Mesendoderm (in vitro differentiated cells): ENCODE measurements around the gene XCL1.

ENCODE experiments used
- DNase-seq: peaks from one replicate; pipeline ENCODE4 v3.0.0; 2013
- H2AK5ac ChIP-seq: 2 replicates; pipeline ENCODE4 v1.6.1; 2013; ENCODE audit warnings: low read length, inconsistent platforms
- H2BK120ac ChIP-seq: 2 replicates; pipeline ENCODE4 v1.6.1; 2013; ENCODE audit warnings: low read depth, mild to moderate bottlenecking, low read length, moderate library complexity, mixed read lengths
- H2BK15ac ChIP-seq: replicated peaks from 2 replicates; pipeline ENCODE4 v1.6.1; 2013; ENCODE audit warnings: low read depth, mild to moderate bottlenecking, moderate library complexity
- H2BK5ac ChIP-seq: 2 replicates; pipeline ENCODE4 v1.6.1; 2013; ENCODE audit warnings: low read length, inconsistent platforms
- H3K18ac ChIP-seq: 2 replicates; pipeline ENCODE4 v1.6.1; 2013; ENCODE audit warnings: mild to moderate bottlenecking, low read length, mixed read lengths
- H3K23ac ChIP-seq: one replicate; pipeline ENCODE4 v1.6.1; 2013; ENCODE audit warnings: low read length
- H3K27ac ChIP-seq: 2 replicates; pipeline ENCODE4 v1.5.1; 2013; ENCODE audit warnings: low read depth, mild to moderate bottlenecking, inconsistent platforms, low read length, moderate library complexity
- H3K27me3 ChIP-seq: 2 replicates; pipeline ENCODE4 v1.6.1; 2013; ENCODE audit warnings: low read length, control low read depth, mild to moderate bottlenecking, inconsistent platforms; ENCODE audit not compliant: insufficient read depth, poor library complexity
- H3K36me3 ChIP-seq: 2 replicates; pipeline ENCODE4 v1.6.1; 2013; ENCODE audit warnings: low read length, inconsistent platforms; ENCODE audit not compliant: control insufficient read depth, insufficient read depth
- H3K4ac ChIP-seq: one replicate; pipeline ENCODE4 v1.6.1; 2013; ENCODE audit warnings: low read depth, mild to moderate bottlenecking, low read length, moderate library complexity
- H3K4me1 ChIP-seq: 2 replicates; pipeline ENCODE4 v1.6.1; 2013; ENCODE audit warnings: low read depth, low read length, inconsistent platforms; ENCODE audit not compliant: control insufficient read depth
- H3K4me2 ChIP-seq: 2 replicates; pipeline ENCODE4 v1.6.1; 2013; ENCODE audit warnings: low read length
- H3K4me3 ChIP-seq: 2 replicates; pipeline ENCODE4 v1.5.1; 2013; ENCODE audit warnings: mild to moderate bottlenecking, low read length
- H3K56ac ChIP-seq: one replicate; pipeline ENCODE4 v1.6.1; 2013; ENCODE audit warnings: low read length
- H3K79me1 ChIP-seq: 2 replicates; pipeline ENCODE4 v1.6.1; 2013; ENCODE audit warnings: low read length, inconsistent platforms
- H3K79me2 ChIP-seq: 2 replicates; pipeline ENCODE4 v1.6.1; 2013; ENCODE audit warnings: mild to moderate bottlenecking, low read length; ENCODE audit not compliant: control insufficient read depth, insufficient read depth
- H3K9ac ChIP-seq: 2 replicates; pipeline ENCODE4 v1.6.1; 2013; ENCODE audit warnings: low read length, inconsistent platforms
- H4K5ac ChIP-seq: one replicate; pipeline ENCODE4 v1.6.1; 2013; ENCODE audit warnings: low read length
- H4K8ac ChIP-seq: one replicate; pipeline ENCODE4 v1.6.1; 2013; ENCODE audit warnings: low read depth, mild to moderate bottlenecking, control low read depth, low read length, moderate library complexity
- WGBS: extraction: QIAGEN DNeasy Blood & Tissue Kit; methylation state at CpG from one replicate; pipeline ENCODE4 v1.1.7; 2013; ENCODE audit warnings: low lambda C conversion rate, missing lambda C conversion rate; ENCODE audit not compliant: insufficient coverage; ENCODE audit errors: extremely low coverage; 5-methylcytosine and 5-hydroxymethylcytosine counted together

Gene XCL1

GRCh38 chr1:168552961-168553360 lies 23.4 kb upstream of the XCL1 start:
- WGBS, result no CpG with 5 or more reads among the region's 6 CpGs
- H3K27me3 ChIP-seq, result no peaks in the 10 kb centered on the region

GRCh38 chr1:168553680-168554553 lies 22.5 kb upstream of the XCL1 start:
- H3K4me2 ChIP-seq, result no peak overlapping the region

More at GRCh38 chr1:168552961-168553360, 23.4 kb upstream of the XCL1 start:
- no peaks in the 10 kb centered on the region for H3K79me2 ChIP-seq
- no peak overlapping the region for H3K23ac ChIP-seq
- DNase-seq, result no peak
- no peak overlapping the region for H3K4me3 ChIP-seq
- H3K9ac ChIP-seq, result no peak overlapping the region
- no peak overlapping the region for H3K56ac ChIP-seq
- no peak overlapping the region for H3K4ac ChIP-seq
- H3K36me3 ChIP-seq, result no peaks in the 10 kb centered on the region
- no peak overlapping the region for H4K5ac ChIP-seq
- no peak overlapping the region for H2AK5ac ChIP-seq
- H3K27ac ChIP-seq, result no peak overlapping the region
- no peak overlapping the region for H3K4me2 ChIP-seq
- no peak overlapping the region for H3K18ac ChIP-seq
- H4K8ac ChIP-seq, result no peak overlapping the region
- no peak overlapping the region for H2BK15ac ChIP-seq
- no peak overlapping the region for H2BK5ac ChIP-seq
- H2BK120ac ChIP-seq, result no peak overlapping the region
- no peaks in the 10 kb centered on the region for H3K79me1 ChIP-seq
- H3K4me1 ChIP-seq, result no peaks in the 10 kb centered on the region

GRCh38 chr1:168554603-168555483 lies 21.6 kb upstream of the XCL1 start:
- Histone ChIP-seq H3K23ac (no peak overlapping the region), H3K27ac (no peak overlapping the region), H3K56ac (no peak overlapping the region), H2BK120ac (no peak overlapping the region), H3K4me2 (no peak overlapping the region), H2BK15ac (no peak overlapping the region), H2AK5ac (no peak overlapping the region), H3K79me1 (no peaks in the 10 kb centered on the region), H3K18ac (no peak overlapping the region), H3K4ac (no peak overlapping the region), H4K5ac (no peak overlapping the region), H3K4me1 (no peaks in the 10 kb centered on the region), H3K4me3 (no peak overlapping the region), H3K79me2 (no peaks in the 10 kb centered on the region), H2BK5ac (no peak overlapping the region), H3K36me3 (no peaks in the 10 kb centered on the region), H4K8ac (no peak overlapping the region), H3K9ac (no peak overlapping the region), H3K27me3 (no peaks in the 10 kb centered on the region)
- WGBS, result no CpG with 5 or more reads among the region's 5 CpGs
- no peak for DNase-seq

More at GRCh38 chr1:168553680-168554553, 22.5 kb upstream of the XCL1 start:
- no peaks in the 10 kb centered on the region for H3K4me1 ChIP-seq
- H3K27ac ChIP-seq, result no peak overlapping the region
- no peaks in the 10 kb centered on the region for H3K27me3 ChIP-seq
- no peak for DNase-seq
- H3K23ac ChIP-seq, result no peak overlapping the region
- no peak overlapping the region for H4K8ac ChIP-seq
- H3K79me2 ChIP-seq, result no peaks in the 10 kb centered on the region
- no peak overlapping the region for H3K56ac ChIP-seq
- no peaks in the 10 kb centered on the region for H3K79me1 ChIP-seq
- no peak overlapping the region for H3K4me3 ChIP-seq
- no peak overlapping the region for H2BK15ac ChIP-seq
- no CpG with 5 or more reads among the region's 5 CpGs for WGBS
- no peak overlapping the region for H3K18ac ChIP-seq
- H2BK5ac ChIP-seq, result no peak overlapping the region
- H4K5ac ChIP-seq, result no peak overlapping the region
- no peak overlapping the region for H2AK5ac ChIP-seq
- H3K4ac ChIP-seq, result no peak overlapping the region
- no peak overlapping the region for H2BK120ac ChIP-seq
- no peaks in the 10 kb centered on the region for H3K36me3 ChIP-seq
- H3K9ac ChIP-seq, result no peak overlapping the region

DNA sequence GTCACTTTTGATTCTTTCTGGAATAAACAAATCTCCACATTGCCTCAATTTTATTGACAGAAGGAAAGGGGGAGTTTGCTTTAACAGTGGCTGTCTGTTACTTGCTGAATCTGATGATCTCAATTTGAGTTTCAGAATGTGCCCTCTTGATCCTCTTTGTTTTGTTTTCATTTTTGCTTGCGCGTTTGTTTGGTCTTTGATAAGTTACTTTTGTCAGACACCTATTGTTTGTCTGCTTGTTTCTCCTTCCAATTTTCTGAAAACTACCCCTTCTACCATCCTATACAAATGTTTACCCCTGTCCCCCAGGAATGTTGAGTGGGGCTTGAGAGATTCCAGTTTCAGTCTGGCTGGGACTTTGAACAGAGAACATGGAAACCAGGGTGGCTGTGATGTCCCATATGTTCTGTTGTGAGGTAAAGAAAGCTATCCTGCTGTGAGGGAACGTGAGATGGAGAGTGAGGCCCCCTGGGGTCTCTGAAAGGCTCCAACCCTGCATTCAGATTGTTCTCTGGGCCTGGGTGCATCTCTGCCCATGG lies 20.8 kb upstream of the XCL1 start:
- Histone ChIP-seq H2BK15ac (no peak overlapping the region), H4K8ac (no peak overlapping the region), H2AK5ac (no peak overlapping the region), H2BK5ac (no peak overlapping the region), H3K79me1 (no peaks in the 10 kb centered on the region), H3K27ac (no peak overlapping the region), H3K56ac (no peak overlapping the region), H3K36me3 (no peaks in the 10 kb centered on the region), H4K5ac (no peak overlapping the region), H3K9ac (no peak overlapping the region), H3K23ac (no peak overlapping the region), H2BK120ac (no peak overlapping the region), H3K4me2 (no peak overlapping the region), H3K4me3 (no peak overlapping the region), H3K27me3 (no peaks in the 10 kb centered on the region), H3K79me2 (no peaks in the 10 kb centered on the region), H3K4me1 (no peaks in the 10 kb centered on the region), H3K18ac (no peak overlapping the region), H3K4ac (no peak overlapping the region)
- no peak for DNase-seq
- no CpG with 5 or more reads among the region's 3 CpGs for WGBS

- Histone ChIP-seq H4K8ac (no peak overlapping the region), H3K36me3 (no peaks in the 10 kb centered on the region), H2BK120ac (no peak overlapping the region), H2BK5ac (no peak overlapping the region), H3K23ac (no peak overlapping the region), H2AK5ac (no peak overlapping the region), H3K79me1 (no peaks in the 10 kb centered on the region), H3K27ac (no peak overlapping the region), H3K4ac (no peak overlapping the region), H3K4me1 (no peaks in the 10 kb centered on the region), H4K5ac (no peak overlapping the region), H3K9ac (no peak overlapping the region), H3K18ac (no peak overlapping the region), H3K79me2 (no peaks in the 10 kb centered on the region), H3K4me2 (no peak overlapping the region), H3K27me3 (no peaks in the 10 kb centered on the region), H3K56ac (no peak overlapping the region), H3K4me3 (no peak overlapping the region), H2BK15ac (no peak overlapping the region)
- no peak for DNase-seq
These were observed 19.8 kb upstream of the XCL1 start for GRCh38 chr1:168556647-168557046.
